Neural cell (in vitro differentiated cells): ENCODE data around the gene RNF20. TPM values are rescaled to one million over a fixed set of nuclear protein-coding genes. Genes with fewer than 3 reads are reported as not detected.

Source experiments
- H2AFZ ChIP-seq: fragments of 200-600, 300-800 bp; sonication (generic), shearing (Covaris generic); 2 replicates; pipeline ENCODE4 v1.6.0; 2014; ENCODE audit warnings: low read depth, mild to moderate bottlenecking, antibody characterized with exemption, low read length, moderate library complexity
- H3F3A ChIP-seq: fragments of 200-600 bp; shearing (Covaris generic); 2 replicates; pipeline ENCODE4 v1.6.1; 2016; ENCODE audit warnings: mild to moderate bottlenecking, moderate library complexity, mixed read lengths, antibody characterized with exemption, low read length; ENCODE audit not compliant: insufficient read depth, poor library complexity, severe bottlenecking
- H3K27ac ChIP-seq: fragments of 200-600, 300-800 bp; sonication (generic), shearing (Covaris generic); 2 replicates; pipeline ENCODE4 v1.5.1; 2014; ENCODE audit warnings: mild to moderate bottlenecking, low read length, moderate library complexity
- H3K27me3 ChIP-seq: fragments of 300-800, 200-600 bp; sonication (generic), shearing (Covaris generic); 2 replicates; pipeline ENCODE4 v1.6.0; 2014; ENCODE audit warnings: mild to moderate bottlenecking, low read depth, low read length, moderate library complexity; ENCODE audit not compliant: insufficient read depth
- H3K36me3 ChIP-seq: fragments of 300-800, 200-600 bp; sonication (generic), shearing (Covaris generic); 2 replicates; pipeline ENCODE4 v1.5.1; 2014; ENCODE audit warnings: mild to moderate bottlenecking, antibody characterized with exemption, low read length, moderate library complexity; ENCODE audit not compliant: insufficient read depth
- H3K4me2 ChIP-seq: fragments of 300-800, 200-600 bp; sonication (generic), shearing (Covaris generic); 2 replicates; pipeline ENCODE4 v1.6.0; 2014; ENCODE audit warnings: mild to moderate bottlenecking, low read length
- H3K4me3 ChIP-seq: fragments of 300-800, 200-600 bp; sonication (generic), shearing (Covaris generic); 2 replicates; pipeline ENCODE4 v1.5.1; 2014; ENCODE audit warnings: mild to moderate bottlenecking, low read length, moderate library complexity
- H3K79me2 ChIP-seq: fragments of 200-600 bp; shearing (Covaris generic); replicated peaks from 2 replicates; pipeline ENCODE4 v1.6.0; 2014; ENCODE audit warnings: mild to moderate bottlenecking, low read length, moderate library complexity; ENCODE audit not compliant: insufficient read depth
- H3K9ac ChIP-seq: fragments of 300-800, 200-600 bp; sonication (generic), shearing (Covaris generic); 2 replicates; pipeline ENCODE4 v1.6.1; 2016; ENCODE audit warnings: mild to moderate bottlenecking, low read length, mixed read lengths
- H3K9me2 ChIP-seq: fragments of 200-600 bp; shearing (Covaris generic); 2 replicates; pipeline ENCODE4 v1.6.1; 2016; ENCODE audit warnings: mild to moderate bottlenecking, low read length, mixed read lengths; ENCODE audit not compliant: insufficient read depth
- H3K9me3 ChIP-seq: fragments of 200-600, 300-800 bp; sonication (generic), shearing (Covaris generic); 2 replicates; pipeline ENCODE4 v1.6.1; 2016; ENCODE audit warnings: mild to moderate bottlenecking, mixed run types, low read length, moderate library complexity, mixed read lengths
- H4K20me1 ChIP-seq: fragments of 200-600 bp; shearing (Covaris generic); 2 replicates; pipeline ENCODE4 v1.6.1; 2016; ENCODE audit warnings: mild to moderate bottlenecking, mixed run types; ENCODE audit not compliant: insufficient read depth
- EP300 ChIP-seq: fragments of 450-650 bp; conservative IDR thresholded peaks from 2 replicates; pipeline ENCODE4 v1.6.1; 2014; ENCODE audit warnings: antibody characterized with exemption, mild to moderate bottlenecking, moderate library complexity; ENCODE audit not compliant: poor library complexity, severe bottlenecking
- EZH2 ChIP-seq: fragments of 200-600, 300-800 bp; shearing (Covaris generic), sonication (generic); IDR thresholded peaks from 2 replicates; pipeline ENCODE4 v1.6.1; 2014; ENCODE audit warnings: antibody characterized with exemption, low read length, borderline replicate concordance, mild to moderate bottlenecking; ENCODE audit not compliant: insufficient read depth, poor library complexity, severe bottlenecking
- MXI1 ChIP-seq: fragments of 450-650 bp; conservative IDR thresholded peaks from 2 replicates; pipeline ENCODE4 v1.6.1; 2014; ENCODE audit warnings: antibody characterized with exemption, mild to moderate bottlenecking; ENCODE audit not compliant: poor library complexity, severe bottlenecking
- POLR2AphosphoS5 ChIP-seq: IDR thresholded peaks from 2 replicates; pipeline ENCODE4 v1.6.1; 2012
- RAD21 ChIP-seq: fragments of 450-650 bp; conservative IDR thresholded peaks from 2 replicates; pipeline ENCODE4 v1.6.1; 2014; ENCODE audit warnings: antibody characterized with exemption, mild to moderate bottlenecking, moderate library complexity
- SMC3 ChIP-seq: fragments of 450-650 bp; conservative IDR thresholded peaks from 2 replicates; pipeline ENCODE4 v1.6.1; 2014; ENCODE audit warnings: antibody characterized with exemption, mild to moderate bottlenecking, moderate library complexity; ENCODE audit not compliant: poor library complexity
- TAF1 ChIP-seq: IDR thresholded peaks from 2 replicates; pipeline ENCODE4 v1.6.1; 2012; ENCODE audit warnings: low read depth
- polyA plus RNA-seq: library from polyadenylated mRNA; depleted of rRNA; stranded (reverse); fragments of >200 nt; gene quantifications from 2 replicates; pipeline ENCODE4 v1.2.3, GENCODE V29; 2014
- TF ChIP-seq, protein P1 (sequence below): fragments of 450-650 bp; IDR thresholded peaks from 2 replicates; pipeline ENCODE4 v1.5.1; 2014; ENCODE audit warnings: antibody characterized with exemption, mild to moderate bottlenecking, moderate library complexity; ENCODE audit not compliant: poor library complexity, severe bottlenecking
- TF ChIP-seq, protein P2 (sequence below): IDR thresholded peaks from 2 replicates; pipeline ENCODE4 v1.6.1; 2012; ENCODE audit warnings: borderline replicate concordance

Gene RNF20
- polyA plus RNA-seq, 1 donor from 2014 or later, result 32.1 TPM

DNA sequence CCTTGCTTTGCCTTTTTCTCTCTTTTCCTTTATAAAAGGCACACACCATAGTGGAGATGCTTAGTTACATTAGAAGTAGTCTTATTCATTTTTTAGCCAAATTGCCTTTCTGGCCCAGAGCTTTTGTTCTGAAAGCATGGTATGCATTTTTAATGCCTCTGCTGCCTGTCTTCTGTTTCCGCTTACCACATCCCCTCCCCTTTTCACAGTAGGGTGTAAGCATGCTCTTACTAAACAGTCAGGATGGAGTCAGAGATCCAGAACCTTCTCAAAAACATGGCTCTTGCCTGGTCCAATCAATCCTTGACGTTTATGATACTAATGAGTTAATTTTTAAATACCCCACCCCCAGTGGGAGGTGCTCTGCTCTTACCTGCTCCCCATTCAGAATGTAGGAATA, 38.7 kb downstream of the RNF20 start:
- no peak overlapping the region for H2AFZ ChIP-seq
- H3K9ac ChIP-seq, result no peak overlapping the region
- no peak for TF ChIP-seq MXI1
- TF ChIP-seq TAF1, result no peak
- TF ChIP-seq, protein P1, sequence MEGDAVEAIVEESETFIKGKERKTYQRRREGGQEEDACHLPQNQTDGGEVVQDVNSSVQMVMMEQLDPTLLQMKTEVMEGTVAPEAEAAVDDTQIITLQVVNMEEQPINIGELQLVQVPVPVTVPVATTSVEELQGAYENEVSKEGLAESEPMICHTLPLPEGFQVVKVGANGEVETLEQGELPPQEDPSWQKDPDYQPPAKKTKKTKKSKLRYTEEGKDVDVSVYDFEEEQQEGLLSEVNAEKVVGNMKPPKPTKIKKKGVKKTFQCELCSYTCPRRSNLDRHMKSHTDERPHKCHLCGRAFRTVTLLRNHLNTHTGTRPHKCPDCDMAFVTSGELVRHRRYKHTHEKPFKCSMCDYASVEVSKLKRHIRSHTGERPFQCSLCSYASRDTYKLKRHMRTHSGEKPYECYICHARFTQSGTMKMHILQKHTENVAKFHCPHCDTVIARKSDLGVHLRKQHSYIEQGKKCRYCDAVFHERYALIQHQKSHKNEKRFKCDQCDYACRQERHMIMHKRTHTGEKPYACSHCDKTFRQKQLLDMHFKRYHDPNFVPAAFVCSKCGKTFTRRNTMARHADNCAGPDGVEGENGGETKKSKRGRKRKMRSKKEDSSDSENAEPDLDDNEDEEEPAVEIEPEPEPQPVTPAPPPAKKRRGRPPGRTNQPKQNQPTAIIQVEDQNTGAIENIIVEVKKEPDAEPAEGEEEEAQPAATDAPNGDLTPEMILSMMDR, result no peak
- no peak for TF ChIP-seq EP300
- no peak for TF ChIP-seq POLR2AphosphoS5
- TF ChIP-seq EZH2, result no peak
- no peak for TF ChIP-seq SMC3
- TF ChIP-seq, protein P2, sequence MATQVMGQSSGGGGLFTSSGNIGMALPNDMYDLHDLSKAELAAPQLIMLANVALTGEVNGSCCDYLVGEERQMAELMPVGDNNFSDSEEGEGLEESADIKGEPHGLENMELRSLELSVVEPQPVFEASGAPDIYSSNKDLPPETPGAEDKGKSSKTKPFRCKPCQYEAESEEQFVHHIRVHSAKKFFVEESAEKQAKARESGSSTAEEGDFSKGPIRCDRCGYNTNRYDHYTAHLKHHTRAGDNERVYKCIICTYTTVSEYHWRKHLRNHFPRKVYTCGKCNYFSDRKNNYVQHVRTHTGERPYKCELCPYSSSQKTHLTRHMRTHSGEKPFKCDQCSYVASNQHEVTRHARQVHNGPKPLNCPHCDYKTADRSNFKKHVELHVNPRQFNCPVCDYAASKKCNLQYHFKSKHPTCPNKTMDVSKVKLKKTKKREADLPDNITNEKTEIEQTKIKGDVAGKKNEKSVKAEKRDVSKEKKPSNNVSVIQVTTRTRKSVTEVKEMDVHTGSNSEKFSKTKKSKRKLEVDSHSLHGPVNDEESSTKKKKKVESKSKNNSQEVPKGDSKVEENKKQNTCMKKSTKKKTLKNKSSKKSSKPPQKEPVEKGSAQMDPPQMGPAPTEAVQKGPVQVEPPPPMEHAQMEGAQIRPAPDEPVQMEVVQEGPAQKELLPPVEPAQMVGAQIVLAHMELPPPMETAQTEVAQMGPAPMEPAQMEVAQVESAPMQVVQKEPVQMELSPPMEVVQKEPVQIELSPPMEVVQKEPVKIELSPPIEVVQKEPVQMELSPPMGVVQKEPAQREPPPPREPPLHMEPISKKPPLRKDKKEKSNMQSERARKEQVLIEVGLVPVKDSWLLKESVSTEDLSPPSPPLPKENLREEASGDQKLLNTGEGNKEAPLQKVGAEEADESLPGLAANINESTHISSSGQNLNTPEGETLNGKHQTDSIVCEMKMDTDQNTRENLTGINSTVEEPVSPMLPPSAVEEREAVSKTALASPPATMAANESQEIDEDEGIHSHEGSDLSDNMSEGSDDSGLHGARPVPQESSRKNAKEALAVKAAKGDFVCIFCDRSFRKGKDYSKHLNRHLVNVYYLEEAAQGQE, result no peak
- TF ChIP-seq RAD21, result no peak
- H3K27ac ChIP-seq, result no peak overlapping the region
- no peaks in the 10 kb centered on the region for H3F3A ChIP-seq
- no peak overlapping the region for H3K4me2 ChIP-seq
- no peaks in the 10 kb centered on the region for H3K9me3 ChIP-seq
- H4K20me1 ChIP-seq, result no peaks in the 10 kb centered on the region
- H3K79me2 ChIP-seq, result no peaks in the 10 kb centered on the region
- no peak overlapping the region for H3K4me3 ChIP-seq
- no peaks in the 10 kb centered on the region for H3K9me2 ChIP-seq
- no peaks in the 10 kb centered on the region for H3K36me3 ChIP-seq
- H3K27me3 ChIP-seq, result no peaks in the 10 kb centered on the region

DNA sequence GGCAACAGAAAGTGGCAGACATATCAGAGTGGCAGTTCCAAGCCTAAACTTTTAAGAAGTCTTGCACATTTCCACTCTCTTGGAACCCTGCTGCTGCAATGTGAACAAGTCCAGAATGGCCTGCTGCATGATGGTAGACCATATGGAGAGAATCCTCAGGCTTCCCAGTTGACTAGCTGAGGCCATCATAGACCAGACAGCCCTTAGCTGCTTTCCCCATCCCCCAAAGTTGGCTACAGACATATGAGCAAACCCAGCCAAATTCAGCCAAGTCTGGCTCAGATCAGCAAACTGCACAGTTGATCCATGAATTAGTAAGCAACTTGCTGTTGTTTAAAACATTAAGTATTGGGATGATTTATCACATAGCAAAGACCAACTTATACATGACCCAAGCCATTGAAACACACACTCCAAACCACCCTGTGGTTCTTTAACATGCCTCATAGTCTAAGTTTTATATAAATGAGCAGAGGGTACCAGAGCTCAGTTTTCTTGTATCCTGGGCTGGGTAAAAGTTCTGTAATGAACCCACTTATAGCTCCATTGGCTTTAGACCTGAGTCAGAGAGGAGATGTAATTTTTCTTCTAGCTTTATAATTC, 41.2 kb downstream of the RNF20 start:
- Histone ChIP-seq H3K9me3 (no peaks in the 10 kb centered on the region), H2AFZ (no peak overlapping the region), H3K9me2 (no peaks in the 10 kb centered on the region), H3F3A (no peaks in the 10 kb centered on the region), H4K20me1 (no peaks in the 10 kb centered on the region), H3K27ac (no peak overlapping the region), H3K79me2 (no peaks in the 10 kb centered on the region), H3K4me2 (no peak overlapping the region), H3K4me3 (no peak overlapping the region), H3K9ac (no peak overlapping the region), H3K36me3 (no peaks in the 10 kb centered on the region), H3K27me3 (no peaks in the 10 kb centered on the region)
- no peak for TF ChIP-seq EP300

DNA sequence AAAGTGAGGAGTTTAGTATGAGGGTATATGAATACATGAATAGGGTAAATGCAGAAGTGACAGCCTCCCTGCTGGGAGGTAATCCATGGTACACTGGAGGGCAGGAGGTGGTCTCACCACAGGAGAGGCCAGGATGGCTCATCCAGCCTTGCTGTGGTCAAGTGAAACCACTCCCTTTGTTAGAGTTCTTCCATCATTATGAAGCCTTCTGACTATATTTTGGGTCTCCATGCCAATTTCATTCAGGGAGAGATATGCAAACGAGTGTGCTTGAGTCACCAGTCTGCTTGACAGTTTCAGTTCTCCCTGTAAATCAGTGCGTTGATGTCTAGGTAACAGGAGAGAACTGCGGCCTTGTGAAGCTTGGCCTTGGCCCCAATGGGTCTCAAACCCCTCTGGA, 44.7 kb downstream of the RNF20 start:
- Histone ChIP-seq H4K20me1 (no peaks in the 10 kb centered on the region), H3K27me3 (no peaks in the 10 kb centered on the region)
- TF ChIP-seq MXI1, result no peak
- no peak for TF ChIP-seq RAD21
- TF ChIP-seq, protein P1, result no peak
- no peak for TF ChIP-seq SMC3
- TF ChIP-seq, protein P2, result no peak
- no peak for TF ChIP-seq POLR2AphosphoS5
- no peak for TF ChIP-seq TAF1
- no peak for TF ChIP-seq EP300
- TF ChIP-seq EZH2, result no peak

More for the DNA sequence above, 44.7 kb downstream of the RNF20 start:
- Histone ChIP-seq H3F3A (no peaks in the 10 kb centered on the region), H3K9me3 (no peaks in the 10 kb centered on the region), H3K27ac (no peak overlapping the region), H3K36me3 (no peaks in the 10 kb centered on the region), H3K9ac (no peak overlapping the region), H3K4me3 (no peak overlapping the region), H2AFZ (no peak overlapping the region), H3K79me2 (no peaks in the 10 kb centered on the region), H3K4me2 (no peak overlapping the region), H3K9me2 (no peaks in the 10 kb centered on the region)
